Mesothelial cell of epicardium (in vitro differentiated cells): ENCODE results near the gene CSTPP1. TPM values are rescaled to one million over a fixed set of nuclear protein-coding genes. Genes with fewer than 3 reads are reported as not detected.

Experiments
- DNase-seq, 2 experiments: peaks; one replicate each; pipeline ENCODE4 v3.0.0; 2021; ENCODE audit warnings: low spot score in 2 of 2; ENCODE audit not compliant: unreplicated experiment in 2 of 2
- H3K27ac Mint-ChIP-seq: 2 replicates; pipeline ENCODE4 v1.8.0; 2021; ENCODE audit warnings: mixed read lengths
- H3K27me3 Mint-ChIP-seq: 2 replicates; pipeline ENCODE4 v1.8.0; 2021; ENCODE audit warnings: low read depth, mixed read lengths
- H3K36me3 Mint-ChIP-seq: 2 replicates; pipeline ENCODE4 v1.8.0; 2021; ENCODE audit warnings: mixed read lengths
- H3K4me1 Mint-ChIP-seq: 2 replicates; pipeline ENCODE4 v1.8.0; 2021; ENCODE audit warnings: mixed read lengths
- H3K4me3 Mint-ChIP-seq: 2 replicates; pipeline ENCODE4 v1.8.0; 2021; ENCODE audit warnings: mild to moderate bottlenecking, moderate library complexity, mixed read lengths
- H3K9me3 Mint-ChIP-seq: 2 replicates; pipeline ENCODE4 v1.8.0; 2021; ENCODE audit warnings: mixed read lengths
- CTCF ChIP-seq: fragments of 200-600 bp; sonication (generic); IDR thresholded peaks from one replicate; pipeline ENCODE4 v1.5.0; 2021; ENCODE audit warnings: antibody characterized with exemption; ENCODE audit not compliant: unreplicated experiment
- total RNA-seq: library from RNA; stranded (reverse); gene quantifications from 3 replicates; pipeline ENCODE4 v1.2.1, GENCODE V29; 2021

The CSTPP1 gene
- total RNA-seq, 1 donor from 2014 or later: 44.0 TPM

- Mint-ChIP-seq H3K27ac (no peak overlapping the region), H3K4me1 (no peaks in the 10 kb centered on the region)
Measured at GRCh38 chr11:47132490-47132889, 195.9 kb downstream of the CSTPP1 start.

GRCh38 chr11:47132981-47133380, 196.4 kb downstream of the CSTPP1 start:
- DNase-seq: no peak
- Mint-ChIP-seq H3K36me3 (peaks cover 10% of the 10 kb centered on the region), H3K27me3 (no peaks in the 10 kb centered on the region), H3K4me3 (no peak overlapping the region), H3K27ac (no peak overlapping the region), H3K9me3 (no peaks in the 10 kb centered on the region), H3K4me1 (no peaks in the 10 kb centered on the region)
- TF ChIP-seq CTCF: no peak

More at GRCh38 chr11:47132490-47132889, 195.9 kb downstream of the CSTPP1 start:
- TF ChIP-seq CTCF: no peak
- peaks cover 5% of the 10 kb centered on the region for H3K36me3 Mint-ChIP-seq
- no peaks in the 10 kb centered on the region for H3K9me3 Mint-ChIP-seq
- no peaks in the 10 kb centered on the region for H3K27me3 Mint-ChIP-seq
- DNase-seq: no peak
- H3K4me3 Mint-ChIP-seq: no peak overlapping the region

- H3K27me3 Mint-ChIP-seq: no peaks in the 10 kb centered on the region
- H3K36me3 Mint-ChIP-seq: peaks cover 15% of the 10 kb centered on the region
- no peak for DNase-seq
- TF ChIP-seq CTCF: no peak
- no peaks in the 10 kb centered on the region for H3K9me3 Mint-ChIP-seq
- H3K4me1 Mint-ChIP-seq: no peaks in the 10 kb centered on the region
- no peak overlapping the region for H3K4me3 Mint-ChIP-seq
- no peak overlapping the region for H3K27ac Mint-ChIP-seq
Measured at GRCh38 chr11:47136327-47136726, 199.8 kb downstream of the CSTPP1 start.

GRCh38 chr11:47136921-47137320, 200.4 kb downstream of the CSTPP1 start:
- Mint-ChIP-seq H3K27me3 (no peaks in the 10 kb centered on the region), H3K4me3 (no peak overlapping the region), H3K36me3 (peaks cover 15% of the 10 kb centered on the region), H3K4me1 (no peaks in the 10 kb centered on the region), H3K9me3 (no peaks in the 10 kb centered on the region), H3K27ac (no peak overlapping the region)
- no peak for DNase-seq
- no peak for TF ChIP-seq CTCF

GRCh38 chr11:47137476-47137875, 200.9 kb downstream of the CSTPP1 start:
- H3K36me3 Mint-ChIP-seq: peaks cover 15% of the 10 kb centered on the region
- H3K4me3 Mint-ChIP-seq: no peak overlapping the region
- no peaks in the 10 kb centered on the region for H3K4me1 Mint-ChIP-seq
- H3K9me3 Mint-ChIP-seq: no peaks in the 10 kb centered on the region
- no peak for DNase-seq
- no peak overlapping the region for H3K27ac Mint-ChIP-seq
- no peak for TF ChIP-seq CTCF
- no peaks in the 10 kb centered on the region for H3K27me3 Mint-ChIP-seq

- Mint-ChIP-seq H3K36me3 (peaks cover 15% of the 10 kb centered on the region), H3K4me1 (peaks cover 9% of the 10 kb centered on the region), H3K27me3 (no peaks in the 10 kb centered on the region), H3K4me3 (no peak overlapping the region), H3K27ac (no peak overlapping the region), H3K9me3 (no peaks in the 10 kb centered on the region)
- TF ChIP-seq CTCF: no peak
- DNase-seq: no peak
Measured at GRCh38 chr11:47139878-47140277, 203.3 kb downstream of the CSTPP1 start.
